ENCODE data around the gene MRPS34. TPM values are rescaled to one million over a fixed set of nuclear protein-coding genes. Genes with fewer than 3 reads are reported as not detected.

The MRPS34 gene
- total RNA-seq, 1 donor from 2014 or later, result 58.0 TPM

DNA sequence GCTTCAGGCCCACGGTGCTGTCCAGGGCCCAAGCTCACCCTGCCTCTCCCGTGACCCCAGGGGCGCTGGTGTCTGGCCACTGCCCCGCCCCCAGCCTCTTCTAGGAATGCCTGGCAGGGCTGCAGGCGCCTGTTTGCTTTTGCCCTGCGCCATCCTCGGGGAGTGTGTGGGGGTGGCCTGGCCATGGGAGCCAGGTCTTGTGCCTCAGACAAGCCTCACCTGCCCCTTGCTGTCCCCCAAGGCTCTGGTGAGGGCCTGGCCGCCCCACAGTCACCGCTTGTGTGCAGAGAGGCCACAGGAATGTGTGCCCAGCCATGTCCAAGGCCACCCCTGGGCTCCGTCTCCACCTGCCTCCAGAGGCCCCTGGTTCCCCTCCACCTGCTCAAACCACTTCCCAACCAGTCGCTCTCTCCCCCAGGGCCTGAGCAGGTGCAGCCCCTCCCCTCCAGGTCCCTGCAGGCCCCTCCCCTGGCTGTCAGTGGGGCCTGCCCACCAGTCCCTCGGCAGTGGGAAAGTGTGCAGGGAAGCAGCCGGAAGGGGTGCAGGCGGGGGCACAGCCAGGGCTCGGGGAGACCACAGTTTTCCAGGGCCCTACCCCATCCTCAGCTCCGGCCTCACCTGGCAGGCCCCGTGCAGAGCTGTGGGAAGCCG, 21.4 kb upstream of the MRPS34 start:
- ATAC-seq, result peak; percentile 76 to 83

DNA sequence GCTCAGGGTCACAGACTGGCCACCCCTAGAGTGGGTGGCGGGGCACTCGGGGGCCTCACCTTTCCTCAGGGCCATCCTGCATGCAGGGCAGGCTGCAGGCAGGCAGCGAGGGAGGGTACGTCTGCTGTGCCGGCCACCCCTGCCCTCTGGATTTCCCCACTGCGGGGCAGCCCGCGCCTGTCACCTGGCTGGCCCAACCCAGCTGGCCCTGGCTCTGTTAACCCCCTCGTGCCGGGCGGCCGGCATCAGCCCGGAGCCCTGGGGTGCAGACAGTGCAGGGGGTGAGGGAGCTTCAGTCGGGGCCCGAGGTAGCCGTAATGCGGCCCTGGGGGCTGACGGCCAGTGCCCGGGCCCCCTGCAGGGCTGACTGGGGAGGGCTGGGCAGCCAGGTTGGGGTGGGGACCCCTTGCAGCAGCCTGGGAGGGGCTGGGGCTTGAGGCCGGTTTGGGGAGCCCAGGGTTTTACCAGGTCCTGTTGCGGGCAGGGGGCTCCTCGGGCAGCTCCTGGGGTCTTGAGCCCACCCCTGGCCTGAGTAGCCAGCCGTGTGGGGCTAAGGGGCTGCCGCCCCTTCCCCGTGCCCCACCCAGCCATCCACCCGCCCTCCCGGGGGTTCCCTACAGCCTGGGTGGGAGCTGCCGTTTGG, 20.8 kb upstream of the MRPS34 start, which contains the start of gene IGFALS:
Gene IGFALS, minus strand, starts transcription at position 128 of the 643 bp plus-strand sequence. Its CDS starts 53 bp downstream, at position 75.
- peak within 1 kb of the TSS; percentile 58 for H3K27ac ChIP-seq

More for the DNA sequence above, 21.4 kb upstream of the MRPS34 start:
- peak; percentile 72 for DNase-seq
- TF ChIP-seq, protein P1, sequence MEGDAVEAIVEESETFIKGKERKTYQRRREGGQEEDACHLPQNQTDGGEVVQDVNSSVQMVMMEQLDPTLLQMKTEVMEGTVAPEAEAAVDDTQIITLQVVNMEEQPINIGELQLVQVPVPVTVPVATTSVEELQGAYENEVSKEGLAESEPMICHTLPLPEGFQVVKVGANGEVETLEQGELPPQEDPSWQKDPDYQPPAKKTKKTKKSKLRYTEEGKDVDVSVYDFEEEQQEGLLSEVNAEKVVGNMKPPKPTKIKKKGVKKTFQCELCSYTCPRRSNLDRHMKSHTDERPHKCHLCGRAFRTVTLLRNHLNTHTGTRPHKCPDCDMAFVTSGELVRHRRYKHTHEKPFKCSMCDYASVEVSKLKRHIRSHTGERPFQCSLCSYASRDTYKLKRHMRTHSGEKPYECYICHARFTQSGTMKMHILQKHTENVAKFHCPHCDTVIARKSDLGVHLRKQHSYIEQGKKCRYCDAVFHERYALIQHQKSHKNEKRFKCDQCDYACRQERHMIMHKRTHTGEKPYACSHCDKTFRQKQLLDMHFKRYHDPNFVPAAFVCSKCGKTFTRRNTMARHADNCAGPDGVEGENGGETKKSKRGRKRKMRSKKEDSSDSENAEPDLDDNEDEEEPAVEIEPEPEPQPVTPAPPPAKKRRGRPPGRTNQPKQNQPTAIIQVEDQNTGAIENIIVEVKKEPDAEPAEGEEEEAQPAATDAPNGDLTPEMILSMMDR (IDR thresholded peaks at IDR 0.05), result no peak
- Histone ChIP-seq H3K27me3 (ENCODE audit: low read depth) (no peaks in the 10 kb centered on the region), H3K36me3 (peaks cover 7% of the 10 kb centered on the region), H3K4me3 (peak overlapping the region; percentile 39), H3K9me3 (peaks cover 6% of the 10 kb centered on the region), H3K27ac (peak overlapping the region; percentile 58), H3K4me1 (no peaks in the 10 kb centered on the region)
- intact Hi-C loops (cut with DNase I), result no loop called here

DNA sequence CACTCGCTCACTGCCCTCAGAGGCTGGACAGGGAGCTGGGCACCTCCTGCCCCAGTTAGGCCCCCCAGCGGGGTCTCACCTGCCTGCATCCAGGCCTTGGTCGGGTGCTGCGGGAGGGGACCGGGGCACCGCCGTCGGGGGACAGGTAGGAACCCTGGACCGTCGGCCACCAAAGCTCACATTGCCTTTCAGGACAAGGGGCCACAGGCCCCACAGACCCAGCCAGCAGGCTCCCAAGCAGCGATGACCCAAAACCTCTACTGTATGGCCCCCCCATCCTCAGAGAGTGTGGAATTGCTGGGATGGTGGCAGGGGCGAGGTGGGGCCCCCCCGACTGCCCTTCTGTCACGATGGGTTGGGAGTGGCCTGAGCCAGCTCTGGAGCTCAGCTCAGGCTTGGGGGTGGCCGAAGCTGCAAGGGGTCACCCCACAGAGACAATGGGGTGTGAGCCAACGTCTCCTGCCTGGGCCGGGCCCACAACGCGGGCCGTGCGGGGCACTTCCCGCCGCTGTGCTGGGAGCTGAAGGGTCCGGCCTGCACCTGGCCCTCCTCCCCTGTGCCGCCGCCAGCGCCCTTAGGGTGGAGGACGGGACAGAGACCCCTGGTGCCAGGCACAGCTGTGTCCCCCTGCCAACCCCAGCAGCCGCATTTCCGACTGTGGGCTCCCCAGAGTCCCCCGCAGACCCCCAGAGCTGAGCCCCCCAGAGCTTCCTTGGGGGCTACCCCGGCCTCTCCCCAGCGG, 20.1 kb upstream of the MRPS34 start:
- H3K36me3 ChIP-seq, result peaks cover 21% of the 10 kb centered on the region
- no peak overlapping the region for H3K27ac ChIP-seq
- TF ChIP-seq, protein P1 (IDR thresholded peaks at IDR 0.05), result no peak
- no peaks in the 10 kb centered on the region for H3K27me3 ChIP-seq (ENCODE audit: low read depth)
- ATAC-seq (peak in 1 of 2 donors; percentile 1), DNase-seq (peak; percentile 43)
- H3K9me3 ChIP-seq, result peaks cover 6% of the 10 kb centered on the region
- intact Hi-C loops (cut with DNase I), result no loop called here
- peak overlapping the region; percentile 39 for H3K4me3 ChIP-seq
- no peaks in the 10 kb centered on the region for H3K4me1 ChIP-seq

More for the DNA sequence above, 20.8 kb upstream of the MRPS34 start, which contains the start of gene IGFALS:
- TF ChIP-seq, protein P1 (IDR thresholded peaks at IDR 0.05), result no peak
- intact Hi-C loops (cut with DNase I), result no loop called here
- Histone ChIP-seq H3K4me3 (peak within 1 kb of the TSS; percentile 39), H3K4me1 (no peaks in the 10 kb centered on the region), H3K36me3 (peaks cover 14% of the 10 kb centered on the region), H3K27me3 (ENCODE audit: low read depth) (no peaks in the 10 kb centered on the region), H3K9me3 (peaks cover 6% of the 10 kb centered on the region)
- DNase-seq (peak; percentile 58), ATAC-seq (peak; percentile 75 to 89)

DNA sequence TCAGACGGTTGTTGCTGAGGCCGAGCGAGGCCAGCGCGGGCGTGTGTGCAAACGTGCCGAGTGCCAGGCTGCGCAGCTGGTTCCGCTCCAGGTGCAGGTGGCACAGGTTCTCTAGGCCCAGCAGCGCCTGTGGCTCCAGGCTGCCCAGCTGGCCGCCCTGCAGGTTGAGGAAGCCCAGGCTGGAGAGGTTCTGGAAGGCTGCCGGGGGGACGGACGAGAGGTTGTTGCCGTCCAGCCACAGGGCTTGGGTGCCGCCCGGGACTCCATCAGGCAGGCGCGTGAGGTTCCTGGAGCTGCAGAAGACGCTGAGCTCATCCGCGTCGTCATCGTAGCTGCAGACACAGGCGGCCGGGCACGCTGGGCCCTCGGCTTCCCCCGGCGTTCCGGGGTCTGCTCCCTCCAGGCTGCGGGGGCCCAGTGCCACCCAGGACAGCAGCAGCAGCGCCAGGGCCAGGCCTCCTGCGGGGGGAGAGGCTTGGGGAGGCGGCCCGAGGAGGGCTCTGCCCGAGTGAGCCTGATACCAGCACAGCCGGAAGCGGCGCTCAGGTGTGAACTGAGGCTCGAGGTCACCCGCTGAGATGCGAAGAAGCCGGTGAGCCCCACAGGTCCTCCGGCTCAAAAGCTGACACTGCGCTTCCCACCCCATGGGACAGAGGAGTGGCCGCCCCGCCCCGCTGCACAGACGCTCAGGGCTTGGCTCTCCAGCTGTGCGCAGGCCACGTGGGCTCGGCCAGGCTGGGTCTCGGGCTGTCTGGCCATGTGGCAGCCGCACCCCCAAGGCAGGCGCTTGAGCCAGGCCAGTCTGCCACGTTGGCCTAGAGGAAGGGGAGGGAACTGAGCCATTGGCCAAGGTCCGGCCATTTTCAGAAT, 19.2 kb upstream of the MRPS34 start:
- H3K9me3 ChIP-seq, result no peaks in the 10 kb centered on the region
- TF ChIP-seq, protein P1 (IDR thresholded peaks at IDR 0.05), result no peak
- DNase-seq, result peak; percentile 43
- H3K36me3 ChIP-seq, result peaks cover 29% of the 10 kb centered on the region
- ATAC-seq, result no peak
- no peaks in the 10 kb centered on the region for H3K4me1 ChIP-seq
- no peak overlapping the region for H3K27ac ChIP-seq
- no peaks in the 10 kb centered on the region for H3K27me3 ChIP-seq (ENCODE audit: low read depth)
- H3K4me3 ChIP-seq, result no peak overlapping the region
- intact Hi-C loops (cut with DNase I), result no loop called here
